Tibial artery (tissue), 4 donors: Measurements from ENCODE around the gene METTL24.

ENCODE experiments used
- DNase-seq, 2 donors: peaks; one replicate each; pipeline ENCODE4 v3.0.0-alpha.2; 2019
- H3K27ac ChIP-seq, 2 donors: fragments of 200-600 bp; sonication (generic) in 1 of 2; 1 replicate in 1 of 2; 2 replicates in 1 of 2; pipeline ENCODE4 v1.5.1; 2018 to 2019; ENCODE audit warnings: mild to moderate bottlenecking in 1 of 2
- H3K27me3 ChIP-seq, 2 donors: fragments of 200-600 bp; sonication (generic) in 1 of 2; one replicate each; pipeline versions ENCODE4 v1.5.1 to v1.6.0; 2016 to 2019
- H3K36me3 ChIP-seq, 3 donors: fragments of 200-600 bp; sonication (generic) in 2 of 3; one replicate each; pipeline ENCODE4 v1.5.1; 2016 to 2019; ENCODE audit warnings: mild to moderate bottlenecking in 2 of 3
- H3K4me1 ChIP-seq, 4 donors: fragments of 200-600 bp; sonication (generic) in 2 of 4; 1 replicate in 3 of 4; 2 replicates in 1 of 4; pipeline ENCODE4 v1.5.1; 2016 to 2019
- H3K4me3 ChIP-seq, 2 donors: fragments of 200-600 bp; sonication (generic) in 1 of 2; 1 replicate in 1 of 2; 2 replicates in 1 of 2; pipeline ENCODE4 v1.5.1; 2018 to 2019; ENCODE audit warnings: mild to moderate bottlenecking in 2 of 2
- H3K9me3 ChIP-seq, 3 donors: fragments of 200-600 bp; sonication (generic) in 1 of 3; one replicate each; pipeline ENCODE4 v1.5.1; 2016 to 2019
- CTCF ChIP-seq, 2 experiments: fragments of 200-600 bp in 1 of 2; fragments of 450-650 bp in 1 of 2; IDR thresholded peaks; one replicate each; pipeline ENCODE4 v1.5.1; 2017 to 2019; ENCODE audit warnings: antibody characterized with exemption in 2 of 2, mild to moderate bottlenecking in 1 of 2, moderate library complexity in 1 of 2
- intact Hi-C: fragments of 100-400 bp; cut with DNase I; formaldehyde crosslinking; loops from one replicate; pipeline ENCODE4 v1.15.0; 2023; ENCODE audit warnings: low total_unique reads

METTL24 gene

GRCh38 chr6:110369066-110369465, 10.9 kb upstream of the METTL24 start:
- TF ChIP-seq CTCF (IDR thresholded peaks at IDR 0.05): no peak
- Histone ChIP-seq H3K27me3 (no peaks in the 10 kb centered on the region), H3K4me3 (no peak overlapping the region), H3K4me1 (peaks cover 0 to 13% (median 5%) of the 10 kb centered on the region in 4 donors), H3K36me3 (no peaks in the 10 kb centered on the region), H3K9me3 (no peaks in the 10 kb centered on the region), H3K27ac (no peak overlapping the region)
- intact Hi-C loops: no loop called here
- no peak for DNase-seq

GRCh38 chr6:110368284-110368683, 10.1 kb upstream of the METTL24 start:
- Histone ChIP-seq H3K36me3 (no peaks in the 10 kb centered on the region), H3K27ac (no peak overlapping the region), H3K4me3 (no peak overlapping the region), H3K9me3 (no peaks in the 10 kb centered on the region), H3K27me3 (no peaks in the 10 kb centered on the region), H3K4me1 (peaks cover 0 to 21% (median 10%) of the 10 kb centered on the region in 4 donors)
- DNase-seq: no peak
- no peak for TF ChIP-seq CTCF (IDR thresholded peaks at IDR 0.05)
- intact Hi-C loops: no loop called here

GRCh38 chr6:110367825-110368224, 9.7 kb upstream of the METTL24 start:
- no peak for TF ChIP-seq CTCF (IDR thresholded peaks at IDR 0.05)
- Histone ChIP-seq H3K27me3 (no peaks in the 10 kb centered on the region), H3K27ac (no peak overlapping the region), H3K4me1 (peaks cover 0 to 25% (median 10%) of the 10 kb centered on the region in 4 donors), H3K9me3 (no peaks in the 10 kb centered on the region), H3K4me3 (no peak overlapping the region), H3K36me3 (no peaks in the 10 kb centered on the region)
- DNase-seq: no peak
- intact Hi-C loops: no loop called here

GRCh38 chr6:110366975-110367374, 8.8 kb upstream of the METTL24 start:
- no peak overlapping the region for H3K27ac ChIP-seq
- DNase-seq: no peak
- no peak for TF ChIP-seq CTCF (IDR thresholded peaks at IDR 0.05)
- no peak overlapping the region for H3K4me3 ChIP-seq
- H3K4me1 ChIP-seq: peaks cover 0 to 25% (median 10%) of the 10 kb centered on the region in 4 donors
- H3K9me3 ChIP-seq: no peaks in the 10 kb centered on the region
- intact Hi-C loops: no loop called here
- no peaks in the 10 kb centered on the region for H3K36me3 ChIP-seq
- H3K27me3 ChIP-seq: no peaks in the 10 kb centered on the region

- no peak for TF ChIP-seq CTCF (IDR thresholded peaks at IDR 0.05)
- no peaks in the 10 kb centered on the region for H3K36me3 ChIP-seq
- H3K4me3 ChIP-seq: no peak overlapping the region
- no peaks in the 10 kb centered on the region for H3K27me3 ChIP-seq
- H3K4me1 ChIP-seq: peaks cover 0 to 25% (median 10%) of the 10 kb centered on the region in 4 donors
- H3K9me3 ChIP-seq: no peaks in the 10 kb centered on the region
- no peak overlapping the region for H3K27ac ChIP-seq
- no peak for DNase-seq
- intact Hi-C loops: no loop called here
These were observed 8.1 kb upstream of the METTL24 start for GRCh38 chr6:110366256-110366655.
